ENCODE data around the gene RFX6. TPM values are rescaled to one million over a fixed set of nuclear protein-coding genes. Genes with fewer than 3 reads are reported as not detected.

Gene RFX6
- polyA plus RNA-seq, 1 of the 3 experiments (the other 2 are of a cell fraction) = not detected

DNA sequence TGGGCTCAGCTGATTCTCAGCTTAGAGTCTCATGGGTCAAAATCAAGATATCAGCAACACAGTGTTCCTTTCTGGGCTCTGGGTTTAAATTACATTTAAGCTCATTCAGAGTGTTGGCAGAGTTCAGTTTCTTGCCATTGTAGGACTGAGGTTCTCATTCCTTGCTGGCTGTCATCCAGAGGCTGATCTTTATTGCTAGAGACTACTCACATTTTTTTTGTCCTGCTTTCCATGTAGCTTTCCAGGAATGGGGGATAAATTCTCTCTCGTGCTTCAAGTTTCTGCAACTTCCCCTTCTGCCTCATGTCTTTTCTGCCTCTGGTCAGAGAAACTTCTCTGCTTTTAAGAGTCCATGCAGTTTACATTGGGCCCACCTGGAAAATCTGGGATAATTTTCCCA is 86.9 kb downstream of the RFX6 start:
- Histone ChIP-seq H3K4me3 (ENCODE audit: low read depth in 2 of 2, low read length in 1 of 2) (no peak overlapping the region), H4K20me1 (ENCODE audit: insufficient read depth) (no peaks in the 10 kb centered on the region), H3K9ac (no peak overlapping the region), H3F3A (replicated peaks; ENCODE audit: insufficient read depth) (no peaks in the 10 kb centered on the region), H3K79me2 (ENCODE audit: insufficient read depth) (no peaks in the 10 kb centered on the region), H3K36me3 (replicated peaks in 1 of 2; ENCODE audit: control insufficient read depth in 1 of 2, insufficient read depth in 2 of 2, low read length in 1 of 2) (no peaks in the 10 kb centered on the region), H3K9me2 (no peaks in the 10 kb centered on the region), H3K4me1 (ENCODE audit: control insufficient read depth in 1 of 2, insufficient read depth in 2 of 2, low read depth in 1 of 2, low read length in 1 of 2) (no peaks in the 10 kb centered on the region), H3K27ac (ENCODE audit: low read depth in 2 of 2, low read length in 1 of 2) (no peak overlapping the region), H3K27me3 (ENCODE audit: insufficient read depth) (no peaks in the 10 kb centered on the region; the same call in 1 of the 2 replicates), H3K4me2 (no peak overlapping the region), H2AFZ (ENCODE audit: low read depth) (no peak overlapping the region), H3K9me3 (no peaks in the 10 kb centered on the region)
- POLR2A ChIA-PET = no interaction called here
- 5% methylated on average over 1 of the region's 1 CpG for WGBS (ENCODE audit: low lambda C conversion rate)
- CTCF ChIA-PET = interaction anchor here (0.8 to 1.5 kb wide), 3 partner anchors 8 to 185 kb away, joined by 3 read pairs; no protein-coding TSS in a partner anchor
- no peak for TF ChIP-seq SIN3A (IDR thresholded peaks at IDR 0.05; ENCODE audit: borderline replicate concordance, low read depth, low read length)
- TF ChIP-seq MEF2A (IDR thresholded peaks at IDR 0.05; ENCODE audit: borderline replicate concordance, low read depth) = no peak
- TF ChIP-seq, protein P1, sequence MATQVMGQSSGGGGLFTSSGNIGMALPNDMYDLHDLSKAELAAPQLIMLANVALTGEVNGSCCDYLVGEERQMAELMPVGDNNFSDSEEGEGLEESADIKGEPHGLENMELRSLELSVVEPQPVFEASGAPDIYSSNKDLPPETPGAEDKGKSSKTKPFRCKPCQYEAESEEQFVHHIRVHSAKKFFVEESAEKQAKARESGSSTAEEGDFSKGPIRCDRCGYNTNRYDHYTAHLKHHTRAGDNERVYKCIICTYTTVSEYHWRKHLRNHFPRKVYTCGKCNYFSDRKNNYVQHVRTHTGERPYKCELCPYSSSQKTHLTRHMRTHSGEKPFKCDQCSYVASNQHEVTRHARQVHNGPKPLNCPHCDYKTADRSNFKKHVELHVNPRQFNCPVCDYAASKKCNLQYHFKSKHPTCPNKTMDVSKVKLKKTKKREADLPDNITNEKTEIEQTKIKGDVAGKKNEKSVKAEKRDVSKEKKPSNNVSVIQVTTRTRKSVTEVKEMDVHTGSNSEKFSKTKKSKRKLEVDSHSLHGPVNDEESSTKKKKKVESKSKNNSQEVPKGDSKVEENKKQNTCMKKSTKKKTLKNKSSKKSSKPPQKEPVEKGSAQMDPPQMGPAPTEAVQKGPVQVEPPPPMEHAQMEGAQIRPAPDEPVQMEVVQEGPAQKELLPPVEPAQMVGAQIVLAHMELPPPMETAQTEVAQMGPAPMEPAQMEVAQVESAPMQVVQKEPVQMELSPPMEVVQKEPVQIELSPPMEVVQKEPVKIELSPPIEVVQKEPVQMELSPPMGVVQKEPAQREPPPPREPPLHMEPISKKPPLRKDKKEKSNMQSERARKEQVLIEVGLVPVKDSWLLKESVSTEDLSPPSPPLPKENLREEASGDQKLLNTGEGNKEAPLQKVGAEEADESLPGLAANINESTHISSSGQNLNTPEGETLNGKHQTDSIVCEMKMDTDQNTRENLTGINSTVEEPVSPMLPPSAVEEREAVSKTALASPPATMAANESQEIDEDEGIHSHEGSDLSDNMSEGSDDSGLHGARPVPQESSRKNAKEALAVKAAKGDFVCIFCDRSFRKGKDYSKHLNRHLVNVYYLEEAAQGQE (IDR thresholded peaks at IDR 0.05; ENCODE audit: low read depth, low read length) = no peak
- TF ChIP-seq, protein P2, sequence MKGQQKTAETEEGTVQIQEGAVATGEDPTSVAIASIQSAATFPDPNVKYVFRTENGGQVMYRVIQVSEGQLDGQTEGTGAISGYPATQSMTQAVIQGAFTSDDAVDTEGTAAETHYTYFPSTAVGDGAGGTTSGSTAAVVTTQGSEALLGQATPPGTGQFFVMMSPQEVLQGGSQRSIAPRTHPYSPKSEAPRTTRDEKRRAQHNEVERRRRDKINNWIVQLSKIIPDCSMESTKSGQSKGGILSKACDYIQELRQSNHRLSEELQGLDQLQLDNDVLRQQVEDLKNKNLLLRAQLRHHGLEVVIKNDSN (IDR thresholded peaks at IDR 0.05; ENCODE audit: borderline replicate concordance, low read depth) = no peak
- TF ChIP-seq NFIC (IDR thresholded peaks at IDR 0.05; ENCODE audit: borderline replicate concordance) = no peak
- TF ChIP-seq TAF1 (IDR thresholded peaks at IDR 0.05; ENCODE audit: borderline replicate concordance, low read depth, low read length) = no peak
- TF ChIP-seq, protein P3, sequence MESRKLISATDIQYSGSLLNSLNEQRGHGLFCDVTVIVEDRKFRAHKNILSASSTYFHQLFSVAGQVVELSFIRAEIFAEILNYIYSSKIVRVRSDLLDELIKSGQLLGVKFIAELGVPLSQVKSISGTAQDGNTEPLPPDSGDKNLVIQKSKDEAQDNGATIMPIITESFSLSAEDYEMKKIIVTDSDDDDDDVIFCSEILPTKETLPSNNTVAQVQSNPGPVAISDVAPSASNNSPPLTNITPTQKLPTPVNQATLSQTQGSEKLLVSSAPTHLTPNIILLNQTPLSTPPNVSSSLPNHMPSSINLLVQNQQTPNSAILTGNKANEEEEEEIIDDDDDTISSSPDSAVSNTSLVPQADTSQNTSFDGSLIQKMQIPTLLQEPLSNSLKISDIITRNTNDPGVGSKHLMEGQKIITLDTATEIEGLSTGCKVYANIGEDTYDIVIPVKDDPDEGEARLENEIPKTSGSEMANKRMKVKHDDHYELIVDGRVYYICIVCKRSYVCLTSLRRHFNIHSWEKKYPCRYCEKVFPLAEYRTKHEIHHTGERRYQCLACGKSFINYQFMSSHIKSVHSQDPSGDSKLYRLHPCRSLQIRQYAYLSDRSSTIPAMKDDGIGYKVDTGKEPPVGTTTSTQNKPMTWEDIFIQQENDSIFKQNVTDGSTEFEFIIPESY (IDR thresholded peaks at IDR 0.05; ENCODE audit: borderline replicate concordance, low read depth) = no peak
- no peak for TF ChIP-seq ELF1 (IDR thresholded peaks at IDR 0.05)
- TF ChIP-seq, protein P4, sequence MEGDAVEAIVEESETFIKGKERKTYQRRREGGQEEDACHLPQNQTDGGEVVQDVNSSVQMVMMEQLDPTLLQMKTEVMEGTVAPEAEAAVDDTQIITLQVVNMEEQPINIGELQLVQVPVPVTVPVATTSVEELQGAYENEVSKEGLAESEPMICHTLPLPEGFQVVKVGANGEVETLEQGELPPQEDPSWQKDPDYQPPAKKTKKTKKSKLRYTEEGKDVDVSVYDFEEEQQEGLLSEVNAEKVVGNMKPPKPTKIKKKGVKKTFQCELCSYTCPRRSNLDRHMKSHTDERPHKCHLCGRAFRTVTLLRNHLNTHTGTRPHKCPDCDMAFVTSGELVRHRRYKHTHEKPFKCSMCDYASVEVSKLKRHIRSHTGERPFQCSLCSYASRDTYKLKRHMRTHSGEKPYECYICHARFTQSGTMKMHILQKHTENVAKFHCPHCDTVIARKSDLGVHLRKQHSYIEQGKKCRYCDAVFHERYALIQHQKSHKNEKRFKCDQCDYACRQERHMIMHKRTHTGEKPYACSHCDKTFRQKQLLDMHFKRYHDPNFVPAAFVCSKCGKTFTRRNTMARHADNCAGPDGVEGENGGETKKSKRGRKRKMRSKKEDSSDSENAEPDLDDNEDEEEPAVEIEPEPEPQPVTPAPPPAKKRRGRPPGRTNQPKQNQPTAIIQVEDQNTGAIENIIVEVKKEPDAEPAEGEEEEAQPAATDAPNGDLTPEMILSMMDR (IDR thresholded peaks at IDR 0.05) = no peak
- TF ChIP-seq, protein P5, sequence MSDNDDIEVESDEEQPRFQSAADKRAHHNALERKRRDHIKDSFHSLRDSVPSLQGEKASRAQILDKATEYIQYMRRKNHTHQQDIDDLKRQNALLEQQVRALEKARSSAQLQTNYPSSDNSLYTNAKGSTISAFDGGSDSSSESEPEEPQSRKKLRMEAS (IDR thresholded peaks at IDR 0.05; ENCODE audit: low read depth) = no peak
- TF ChIP-seq POLR2AphosphoS5 (IDR thresholded peaks at IDR 0.05; ENCODE audit: low read depth, low read length) = no peak
- TF ChIP-seq TEAD4 (IDR thresholded peaks at IDR 0.05; ENCODE audit: borderline replicate concordance, insufficient read depth) = no peak
- TF ChIP-seq FOXM1 (IDR thresholded peaks at IDR 0.05; ENCODE audit: low read depth) = no peak
- TF ChIP-seq YY1 (IDR thresholded peaks at IDR 0.05; ENCODE audit: low read depth) = no peak
- no peak for TF ChIP-seq FOXJ3 (CRISPR knock-in tag; IDR thresholded peaks at IDR 0.05)
- no peak for TF ChIP-seq SMC3 (IDR thresholded peaks at IDR 0.05; ENCODE audit: low read depth, low read length)
- TF ChIP-seq NRF1 (IDR thresholded peaks at IDR 0.05; ENCODE audit: low read depth, low read length) = no peak
- TF ChIP-seq RXRA (IDR thresholded peaks at IDR 0.05; ENCODE audit: borderline replicate concordance, low read depth) = no peak
- TF ChIP-seq, protein P6, sequence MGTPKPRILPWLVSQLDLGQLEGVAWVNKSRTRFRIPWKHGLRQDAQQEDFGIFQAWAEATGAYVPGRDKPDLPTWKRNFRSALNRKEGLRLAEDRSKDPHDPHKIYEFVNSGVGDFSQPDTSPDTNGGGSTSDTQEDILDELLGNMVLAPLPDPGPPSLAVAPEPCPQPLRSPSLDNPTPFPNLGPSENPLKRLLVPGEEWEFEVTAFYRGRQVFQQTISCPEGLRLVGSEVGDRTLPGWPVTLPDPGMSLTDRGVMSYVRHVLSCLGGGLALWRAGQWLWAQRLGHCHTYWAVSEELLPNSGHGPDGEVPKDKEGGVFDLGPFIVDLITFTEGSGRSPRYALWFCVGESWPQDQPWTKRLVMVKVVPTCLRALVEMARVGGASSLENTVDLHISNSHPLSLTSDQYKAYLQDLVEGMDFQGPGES (IDR thresholded peaks at IDR 0.05; ENCODE audit: low read depth, low read length) = no peak
- DNase-seq = no peak

Data from SK-N-SH (cell line).